Upper lobe of left lung (tissue), 6 donors: ENCODE results near the gene EXOC4. TPM values are rescaled to one million over a fixed set of nuclear protein-coding genes. Genes with fewer than 3 reads are reported as not detected.
"Not testable (repeated sequence)": the region's sequence is repeated elsewhere in the genome, so short reads cannot be mapped to it uniquely, and the experiment has no call there.

Source experiments
- ATAC-seq, 2 donors: fragments of 200-7000 bp; cut with Tn5 transposase; one replicate each; pipeline ENCODE4 v1.9.1; 2022; ENCODE audit warnings: mild to moderate bottlenecking in 2 of 2, moderate library complexity in 2 of 2; ENCODE audit not compliant: low FRiP score in 2 of 2
- DNase-seq, 2 donors: peaks; one replicate each; pipeline ENCODE4 v3.0.0-alpha.2; 2019 to 2020
- H3K27ac ChIP-seq, 4 donors: fragments of 200-600 bp; sonication (generic); one replicate each; pipeline ENCODE4 v1.5.1; 2016 to 2019
- H3K27me3 ChIP-seq, 4 donors: fragments of 200-600 bp; sonication (generic); one replicate each; pipeline ENCODE4 v1.5.1; 2017 to 2019
- H3K36me3 ChIP-seq, 4 donors: fragments of 200-600 bp; sonication (generic); one replicate each; pipeline ENCODE4 v1.5.1; 2016 to 2019
- H3K4me1 ChIP-seq, 4 donors: fragments of 200-600 bp; sonication (generic); one replicate each; pipeline ENCODE4 v1.5.1; 2018 to 2019
- H3K4me3 ChIP-seq, 4 donors: fragments of 200-600 bp; sonication (generic); one replicate each; pipeline ENCODE4 v1.5.1; 2017 to 2019; ENCODE audit warnings: mild to moderate bottlenecking in 2 of 4, moderate library complexity in 1 of 4
- H3K9me3 ChIP-seq, 4 donors: fragments of 200-600 bp; sonication (generic); one replicate each; pipeline ENCODE4 v1.5.1; 2018 to 2019
- EP300 ChIP-seq, 4 donors: sonication (generic); formaldehyde crosslinking; IDR thresholded peaks; one replicate each; pipeline ENCODE4 v1.5.1; 2017; ENCODE audit warnings: antibody characterized with exemption in 4 of 4, control low read depth in 2 of 4
- POLR2A ChIP-seq, 4 donors: fragments of 450-650 bp; IDR thresholded peaks; one replicate each; pipeline ENCODE4 v1.5.1; 2016 to 2017; ENCODE audit warnings: antibody characterized with exemption in 4 of 4, mild to moderate bottlenecking in 2 of 4
- POLR2AphosphoS5 ChIP-seq, 2 donors: sonication (generic); formaldehyde crosslinking; IDR thresholded peaks; one replicate each; pipeline ENCODE4 v1.5.1; 2017; ENCODE audit warnings: antibody characterized with exemption in 2 of 2
- WGBS, 2 donors: methylation state at CpG; one replicate each; pipeline ENCODE4 v1.1.5; 2017 to 2018; 5-methylcytosine and 5-hydroxymethylcytosine counted together
- total RNA-seq, 6 donors: library from RNA; depleted of rRNA in 4 of 6; stranded (reverse); fragments of >200 nt in 4 of 6; gene quantifications; one replicate each; pipeline versions ENCODE4 v1.1.0 to v1.2.1, GENCODE V29; 2016 to 2021
- TF ChIP-seq, protein P1 (sequence below), 6 experiments: fragments of 450-650 bp in 4 of 6; fragments of 200-600 bp in 2 of 6; sonication (generic) in 2 of 6; IDR thresholded peaks; one replicate each; pipeline ENCODE4 v1.5.1; 2016 to 2019; ENCODE audit warnings: antibody characterized with exemption in 6 of 6
- donor health status: DM: no; HTN: no; CAD: no; lungs with moderate emphysema.
- donor health status: DM: no; HTN: yes; CAD: no; lungs with severe emphysema.

The EXOC4 gene
- total RNA-seq, 6 donors from 2014 or later: 56.3 to 325 (median 99.4) TPM

DNA sequence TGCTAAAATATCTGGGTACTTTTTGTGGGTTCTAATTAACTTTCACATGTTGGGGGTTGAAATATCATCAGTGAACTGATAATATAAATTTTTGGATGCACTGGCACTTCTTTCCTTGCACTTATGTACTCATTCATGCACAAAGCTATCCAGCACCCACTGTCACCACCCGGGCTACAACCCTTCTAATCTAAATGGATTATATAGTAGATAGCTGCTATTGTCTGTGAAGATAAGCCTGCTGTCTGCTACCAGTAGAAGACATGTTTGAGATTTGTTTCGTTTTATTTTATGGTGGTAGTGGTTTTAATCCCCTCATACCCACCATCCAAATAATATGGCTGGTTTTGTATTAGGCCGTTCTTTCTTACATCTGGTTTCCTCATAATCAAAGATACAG is 520.7 kb downstream of the EXOC4 start:
- TF ChIP-seq POLR2AphosphoS5 (IDR thresholded peaks at IDR 0.05): no peak
- TF ChIP-seq EP300 (IDR thresholded peaks at IDR 0.05): no peak
- no peak for TF ChIP-seq POLR2A (IDR thresholded peaks at IDR 0.05)
- TF ChIP-seq, protein P1, sequence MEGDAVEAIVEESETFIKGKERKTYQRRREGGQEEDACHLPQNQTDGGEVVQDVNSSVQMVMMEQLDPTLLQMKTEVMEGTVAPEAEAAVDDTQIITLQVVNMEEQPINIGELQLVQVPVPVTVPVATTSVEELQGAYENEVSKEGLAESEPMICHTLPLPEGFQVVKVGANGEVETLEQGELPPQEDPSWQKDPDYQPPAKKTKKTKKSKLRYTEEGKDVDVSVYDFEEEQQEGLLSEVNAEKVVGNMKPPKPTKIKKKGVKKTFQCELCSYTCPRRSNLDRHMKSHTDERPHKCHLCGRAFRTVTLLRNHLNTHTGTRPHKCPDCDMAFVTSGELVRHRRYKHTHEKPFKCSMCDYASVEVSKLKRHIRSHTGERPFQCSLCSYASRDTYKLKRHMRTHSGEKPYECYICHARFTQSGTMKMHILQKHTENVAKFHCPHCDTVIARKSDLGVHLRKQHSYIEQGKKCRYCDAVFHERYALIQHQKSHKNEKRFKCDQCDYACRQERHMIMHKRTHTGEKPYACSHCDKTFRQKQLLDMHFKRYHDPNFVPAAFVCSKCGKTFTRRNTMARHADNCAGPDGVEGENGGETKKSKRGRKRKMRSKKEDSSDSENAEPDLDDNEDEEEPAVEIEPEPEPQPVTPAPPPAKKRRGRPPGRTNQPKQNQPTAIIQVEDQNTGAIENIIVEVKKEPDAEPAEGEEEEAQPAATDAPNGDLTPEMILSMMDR (IDR thresholded peaks at IDR 0.05): no peak
- Histone ChIP-seq H3K27me3 (no peaks in the 10 kb centered on the region), H3K4me3 (no peak overlapping the region), H3K36me3 (no peaks in the 10 kb centered on the region), H3K4me1 (no peaks in the 10 kb centered on the region), H3K27ac (no peak overlapping the region), H3K9me3 (no peaks in the 10 kb centered on the region)
- no peak for DNase-seq
- 82 to 94% methylated on average over 3 of the region's 3 CpGs for WGBS, 2 donors
- ATAC-seq: no peak

DNA sequence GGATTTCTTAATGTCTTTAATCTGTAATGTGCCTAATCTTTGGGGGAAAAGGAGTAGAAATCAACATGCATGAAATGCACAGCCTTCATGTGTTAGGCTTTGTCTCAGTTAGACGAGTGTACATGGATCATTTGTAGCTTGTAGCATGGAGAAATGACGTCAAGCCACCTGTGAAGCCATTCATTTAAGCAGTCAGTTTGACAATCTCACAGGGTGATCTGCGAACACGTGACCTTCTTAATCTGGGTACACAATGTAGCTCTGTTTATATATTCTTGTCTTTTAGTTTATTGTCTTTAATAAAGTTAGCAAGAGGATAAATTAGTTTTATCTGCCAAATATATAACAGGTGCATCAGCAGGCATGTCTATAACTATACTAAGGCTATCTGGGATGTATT is 522.3 kb downstream of the EXOC4 start:
- Histone ChIP-seq H3K27ac (no peak overlapping the region), H3K36me3 (no peaks in the 10 kb centered on the region), H3K4me1 (no peaks in the 10 kb centered on the region), H3K4me3 (no peak overlapping the region), H3K27me3 (no peaks in the 10 kb centered on the region), H3K9me3 (no peaks in the 10 kb centered on the region)
- ATAC-seq (no peak), DNase-seq (no peak)
- TF ChIP-seq EP300 (IDR thresholded peaks at IDR 0.05) (no peak), POLR2AphosphoS5 (IDR thresholded peaks at IDR 0.05) (no peak), POLR2A (IDR thresholded peaks at IDR 0.05) (no peak)
- TF ChIP-seq, protein P1 (IDR thresholded peaks at IDR 0.05): no peak
- 81 to 82% methylated on average over 4 of the region's 4 CpGs for WGBS, 2 donors

DNA sequence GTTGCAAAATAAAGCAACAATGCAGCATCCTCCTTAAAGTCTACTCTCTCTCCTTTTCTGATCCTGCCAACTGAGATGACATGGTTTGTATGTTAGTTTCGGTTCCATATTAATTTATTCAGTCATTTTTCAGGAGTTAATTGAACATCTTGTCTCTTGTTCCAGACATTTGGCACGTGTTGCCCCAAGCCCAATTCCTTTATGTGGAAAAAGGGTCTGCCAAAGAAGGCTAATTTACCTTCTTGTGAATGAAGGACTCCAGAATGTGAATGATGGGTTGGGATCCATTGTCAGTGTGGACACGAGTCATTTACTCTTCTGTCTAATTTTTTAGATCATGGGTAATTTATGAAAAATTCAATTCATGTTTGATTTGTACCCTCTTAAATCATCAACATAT is 523.4 kb downstream of the EXOC4 start:
- no peak for DNase-seq
- Histone ChIP-seq H3K27me3 (no peaks in the 10 kb centered on the region), H3K27ac (no peak overlapping the region), H3K4me1 (no peaks in the 10 kb centered on the region), H3K36me3 (no peaks in the 10 kb centered on the region), H3K9me3 (no peaks in the 10 kb centered on the region), H3K4me3 (no peak overlapping the region)
- WGBS, 2 donors: 88 to 91% methylated on average over 3 of the region's 3 CpGs
- no peak for TF ChIP-seq POLR2AphosphoS5 (IDR thresholded peaks at IDR 0.05)
- no peak for TF ChIP-seq EP300 (IDR thresholded peaks at IDR 0.05)
- TF ChIP-seq, protein P1 (IDR thresholded peaks at IDR 0.05): no peak
- no peak for TF ChIP-seq POLR2A (IDR thresholded peaks at IDR 0.05)
- no peak for ATAC-seq

DNA sequence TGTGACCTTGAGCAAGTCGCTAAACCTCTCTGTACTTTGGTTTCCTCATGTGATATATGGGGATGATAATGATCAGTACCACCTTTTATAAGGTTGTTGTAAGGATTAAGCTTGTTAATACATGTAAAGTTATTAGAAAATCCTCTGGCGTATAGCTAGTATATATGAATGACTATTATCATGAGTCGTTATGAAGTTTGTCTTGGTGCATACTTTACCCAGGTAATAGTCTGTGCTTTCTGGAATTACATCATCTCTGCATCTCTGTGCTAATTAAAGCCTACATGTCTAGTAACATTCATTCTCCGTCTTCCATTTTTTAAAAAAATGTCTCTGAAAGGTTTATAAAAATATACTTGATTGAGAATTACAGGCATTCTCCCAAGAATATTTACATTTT is 524.8 kb downstream of the EXOC4 start:
- H3K27me3 ChIP-seq: no peaks in the 10 kb centered on the region
- no peaks in the 10 kb centered on the region for H3K36me3 ChIP-seq
- TF ChIP-seq, protein P1 (IDR thresholded peaks at IDR 0.05): no peak
- TF ChIP-seq POLR2A (IDR thresholded peaks at IDR 0.05) (no peak), EP300 (IDR thresholded peaks at IDR 0.05) (no peak), POLR2AphosphoS5 (IDR thresholded peaks at IDR 0.05) (no peak)
- no peak overlapping the region for H3K27ac ChIP-seq
- H3K4me3 ChIP-seq: no peak overlapping the region
- H3K9me3 ChIP-seq: no peaks in the 10 kb centered on the region
- ATAC-seq (no peak), DNase-seq (no peak)
- WGBS, 2 donors: 95% methylated on average over 4 of the region's 4 CpGs
- no peaks in the 10 kb centered on the region for H3K4me1 ChIP-seq

DNA sequence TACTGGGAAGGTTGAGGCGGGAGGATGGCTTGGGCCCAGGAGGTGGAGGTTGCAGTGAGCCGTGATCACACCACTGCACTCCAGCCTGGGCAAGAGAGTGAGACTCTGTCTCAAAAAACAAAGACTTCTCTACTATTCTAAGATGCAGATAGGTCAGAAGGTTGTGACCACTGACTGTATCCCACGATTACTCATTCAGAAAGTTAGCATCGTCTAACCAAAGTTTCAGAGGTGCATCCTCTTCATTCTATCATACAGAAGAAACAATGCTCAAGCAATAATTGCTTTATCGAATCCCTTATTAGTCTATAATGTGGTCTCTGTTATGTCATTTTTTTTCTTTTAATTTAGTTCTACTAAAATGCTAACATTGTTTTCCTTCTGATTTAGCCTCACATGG is 525.6 kb downstream of the EXOC4 start:
- ATAC-seq (no peak), DNase-seq (no peak)
- H3K27me3 ChIP-seq: no peaks in the 10 kb centered on the region
- H3K9me3 ChIP-seq: no peaks in the 10 kb centered on the region
- H3K4me3 ChIP-seq: no peak overlapping the region
- H3K27ac ChIP-seq: no peak overlapping the region
- WGBS, 2 donors: 90 to 95% methylated on average over 5 of the region's 5 CpGs
- no peaks in the 10 kb centered on the region for H3K36me3 ChIP-seq
- H3K4me1 ChIP-seq: no peaks in the 10 kb centered on the region
- TF ChIP-seq EP300 (IDR thresholded peaks at IDR 0.05) (no peak), POLR2AphosphoS5 (IDR thresholded peaks at IDR 0.05) (no peak), POLR2A (IDR thresholded peaks at IDR 0.05) (no peak)
- TF ChIP-seq, protein P1 (IDR thresholded peaks at IDR 0.05): no peak

DNA sequence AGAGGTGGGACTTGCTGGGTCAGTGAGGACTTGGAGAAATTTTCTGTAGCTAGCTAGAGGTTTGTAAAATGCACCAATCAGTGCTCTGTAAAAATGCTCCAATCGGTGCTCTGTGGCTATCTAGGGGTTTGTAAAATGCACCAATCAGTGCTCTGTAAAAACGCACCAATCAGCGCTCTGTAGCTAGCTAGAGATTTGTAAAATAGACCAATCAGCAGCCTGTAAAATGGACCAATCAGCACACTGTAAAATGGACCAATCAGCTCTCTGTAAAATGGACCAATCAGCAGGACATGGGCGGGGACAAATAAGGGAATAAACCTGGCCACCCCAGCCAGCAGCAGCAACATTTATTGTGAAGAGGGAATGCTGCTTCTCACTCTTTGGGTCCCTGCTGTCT is 526.7 kb downstream of the EXOC4 start:
- not testable (repeated sequence) for ATAC-seq, DNase-seq, H3K4me3 ChIP-seq, H3K27ac ChIP-seq, H3K27me3 ChIP-seq, H3K9me3 ChIP-seq, H3K4me1 ChIP-seq, H3K36me3 ChIP-seq
- 94 to 96% methylated on average over 4 of the region's 4 CpGs for WGBS, 2 donors
